HepG2 (cell line): ENCODE measurements around the gene COPS6. TPM values are rescaled to one million over a fixed set of nuclear protein-coding genes. Genes with fewer than 3 reads are reported as not detected.
A peak's percentile ranks its signal among the peaks of the same experiment; 100 is the strongest.

Experiments used
- ATAC-seq: fragments of 200-7000 bp; cut with Tn5 transposase; 3 replicates; pipeline ENCODE4 v1.9.1; 2020; ENCODE audit warnings: mild to moderate bottlenecking, moderate library complexity
- BruUV-seq: library from RNA; stranded (reverse); fragments of 400-500 nt; replicated peaks from 2 replicates; lab custom pipeline; 2021; lab: Mats Ljungman, UMichigan
- CTCF ChIA-PET: fragments of 300-600 bp; formaldehyde crosslinking; extraction: SDS; loops from one replicate; lab custom pipeline; 2021; ENCODE audit warnings: low total read pairs, inconsistent platforms, low intra/inter-chr PET ratio; lab: Yijun Ruan, JAX
- POLR2A ChIA-PET: fragments of 350-600 bp; sonication (Branson Sonifier 250); formaldehyde crosslinking; loops from one replicate; lab custom pipeline; 2020; ENCODE audit warnings: antibody characterized with exemption, inconsistent platforms; lab: Yijun Ruan, JAX
- DNase-seq: peaks from one replicate; pipeline ENCODE4 v3.0.0-alpha.2; 2015; ENCODE audit warnings: low spot score
- FAIRE-seq: peaks from 3 replicates; lab custom pipeline; 2011; peaks lifted over from hg19 to GRCh38; lab: Jason Lieb, UNC
- H2AFZ ChIP-seq: one replicate; pipeline ENCODE4 v1.6.1; 2011; ENCODE audit warnings: low read length, inconsistent platforms
- H3K27ac ChIP-seq: fragments of 300-600 bp; 3 replicates; pipeline ENCODE4 v1.8.0; 2011; ENCODE audit warnings: mixed run types, mild to moderate bottlenecking, mixed read lengths, low read length, inconsistent platforms; ENCODE audit not compliant: insufficient read depth; ENCODE audit errors: extremely low read length
- H3K27me3 ChIP-seq, 2 experiments: fragments of 200-600 bp in 1 of 2; 2 replicates in 1 of 2; 3 replicates in 1 of 2; pipeline versions ENCODE4 v1.6.0 to v1.8.0; 2011; ENCODE audit warnings: low read length in 2 of 2, mild to moderate bottlenecking in 2 of 2, moderate library complexity in 2 of 2, inconsistent platforms in 1 of 2; ENCODE audit not compliant: insufficient read depth in 2 of 2, control insufficient read depth in 1 of 2
- H3K36me3 ChIP-seq, 2 experiments: fragments of 200-600 bp in 1 of 2; replicated peaks in 1 of 2; 2 replicates in 1 of 2; 3 replicates in 1 of 2; pipeline versions ENCODE4 v1.5.1 to v1.8.0; 2011; ENCODE audit warnings: low read length in 2 of 2, inconsistent platforms in 1 of 2; ENCODE audit not compliant: insufficient read depth in 2 of 2, control insufficient read depth in 1 of 2
- H3K4me1 ChIP-seq: 2 replicates; pipeline ENCODE4 v1.5.1; 2012; ENCODE audit warnings: low read length, inconsistent platforms; ENCODE audit not compliant: insufficient read depth
- H3K4me2 ChIP-seq: 2 replicates; pipeline ENCODE4 v1.6.0; 2011; ENCODE audit warnings: low read depth, low read length, inconsistent platforms
- H3K4me3 ChIP-seq, 3 experiments: fragments of 200-600 bp in 1 of 3; sonication (generic), shearing (Covaris generic) in 1 of 3; replicated peaks in 1 of 3; 2 replicates each; pipeline ENCODE4 v1.5.1; 2011 to 2016; ENCODE audit warnings: low read length in 3 of 3, inconsistent platforms in 2 of 3, low read depth in 2 of 3, mild to moderate bottlenecking in 2 of 3, control low read depth in 1 of 3, mixed read lengths in 1 of 3; ENCODE audit not compliant: insufficient read depth in 1 of 3
- H3K79me2 ChIP-seq: one replicate; pipeline ENCODE4 v1.6.1; 2011; ENCODE audit warnings: low read length, inconsistent platforms; ENCODE audit not compliant: insufficient read depth
- H3K9ac ChIP-seq: 2 replicates; pipeline ENCODE4 v1.6.0; 2011; ENCODE audit warnings: mild to moderate bottlenecking, low read depth, low read length, inconsistent platforms; ENCODE audit not compliant: insufficient read depth
- H3K9me3 ChIP-seq: 2 replicates; pipeline ENCODE4 v1.5.1; 2012; ENCODE audit warnings: mild to moderate bottlenecking, low read length
- H4K20me1 ChIP-seq: 2 replicates; pipeline ENCODE4 v1.6.0; 2011; ENCODE audit warnings: inconsistent platforms, mild to moderate bottlenecking, low read length, moderate library complexity; ENCODE audit not compliant: insufficient read depth
- CEBPG ChIP-seq: IDR thresholded peaks from 2 replicates; pipeline ENCODE4 v1.6.1; 2016
- ERF ChIP-seq: IDR thresholded peaks from 2 replicates; pipeline ENCODE4 v1.6.1; 2018; ENCODE audit warnings: missing biosample characterization, missing genetic modification reagents
- FOXA3 ChIP-seq: IDR thresholded peaks from 2 replicates; pipeline ENCODE4 v1.6.1; 2016; ENCODE audit warnings: missing genetic modification reagents, missing compliant biosample characterization
- MTF2 ChIP-seq: sonication (generic); formaldehyde crosslinking; IDR thresholded peaks from 2 replicates; pipeline ENCODE4 v1.5.0; 2020; ENCODE audit warnings: missing genetic modification reagents, borderline replicate concordance
- RAD21 ChIP-seq: fragments of 450-650 bp; formaldehyde crosslinking; IDR thresholded peaks from 2 replicates; pipeline ENCODE4 v1.5.0; 2020; ENCODE audit warnings: mild to moderate bottlenecking
- REPIN1 ChIP-seq: sonication (generic); formaldehyde crosslinking; IDR thresholded peaks from 2 replicates; pipeline ENCODE4 v1.8.0; 2022; ENCODE audit warnings: missing genetic modification reagents, low read depth, mild to moderate bottlenecking, borderline replicate concordance
- RXRB ChIP-seq: IDR thresholded peaks from 2 replicates; pipeline ENCODE4 v1.6.1; 2016; ENCODE audit warnings: borderline replicate concordance, missing genetic modification reagents, missing compliant biosample characterization
- SAFB2 ChIP-seq: sonication (generic); formaldehyde crosslinking; IDR thresholded peaks from 2 replicates; pipeline ENCODE4 v1.5.1; 2020; ENCODE audit warnings: missing genetic modification reagents, low read depth, mild to moderate bottlenecking, borderline replicate concordance
- SMC3 ChIP-seq: IDR thresholded peaks from 2 replicates; pipeline ENCODE4 v1.6.1; 2011; ENCODE audit warnings: low read length, improper control_type of control experiment
- SOX13 ChIP-seq, 3 experiments: fragments of 450-650 bp in 1 of 3; sonication (generic) in 1 of 3; formaldehyde crosslinking in 1 of 3; IDR thresholded peaks in 2 of 3; conservative IDR thresholded peaks in 1 of 3; 2 replicates each; pipeline versions ENCODE4 v1.5.0 to v1.6.1; 2016 to 2020; ENCODE audit warnings: antibody characterized with exemption in 1 of 3, mild to moderate bottlenecking in 1 of 3, missing compliant biosample characterization in 1 of 3, missing genetic modification reagents in 1 of 3, moderate library complexity in 1 of 3
- STAG1 ChIP-seq: sonication (generic); formaldehyde crosslinking; IDR thresholded peaks from 2 replicates; pipeline ENCODE4 v1.4.0; 2020; ENCODE audit warnings: missing genetic modification reagents
- TEAD3 ChIP-seq: optimal IDR thresholded peaks from 2 replicates; pipeline ENCODE3; 2016; ENCODE audit warnings: borderline replicate concordance
- ZFX ChIP-seq: sonication (generic); formaldehyde crosslinking; IDR thresholded peaks from 2 replicates; pipeline ENCODE4 v1.4.0; 2020; ENCODE audit warnings: mild to moderate bottlenecking, low read depth, missing genetic modification reagents, moderate library complexity
- ZNF251 ChIP-seq: sonication (generic); formaldehyde crosslinking; IDR thresholded peaks from 2 replicates; pipeline ENCODE4 v1.9.0; 2021; ENCODE audit warnings: mild to moderate bottlenecking, missing genetic modification reagents
- ZSCAN9 ChIP-seq: IDR thresholded peaks from 2 replicates; pipeline ENCODE4 v1.6.1; 2016; ENCODE audit warnings: borderline replicate concordance
- WGBS: methylation state at CpG from one replicate; pipeline ENCODE4 v1.1.6; 2017; ENCODE audit warnings: low lambda C conversion rate; 5-methylcytosine and 5-hydroxymethylcytosine counted together
- in situ Hi-C: cut with HindIII; loops from 2 replicates; pipeline ENCODE4 v1.10.0; 2017; ENCODE audit warnings: low pct_unique_long_range_greater_than_20kb; ENCODE audit not compliant: extremely low pct_ligation_motif_present
- intact Hi-C: fragments of 100-400 bp; cut with micrococcal nuclease; formaldehyde crosslinking; loops from one replicate; pipeline ENCODE4 v1.10.0; 2022; ENCODE audit not compliant: unreplicated experiment
- polyA plus RNA-seq, 8 experiments: library from polyadenylated mRNA; depleted of rRNA in 3 of 8; stranded (reverse) in 7 of 8; unstranded in 1 of 8; fragments of >200 nt; fragmentation: Illumina TruSeq in 4 of 8; extraction: Trizol in 4 of 8; gene quantifications; 2 replicates each; pipeline versions ENCODE4 v1.2.1 to v1.2.3, GENCODE V29; 2011 to 2016; ENCODE audit warnings: low read depth in 4 of 8, missing spikeins in 1 of 8, mixed read lengths in 1 of 8; ENCODE audit not compliant: insufficient read depth in 1 of 8
- total RNA-seq, 5 experiments: library from RNA; depleted of rRNA; stranded (reverse); fragments of >200 nt; fragmentation: Illumina TruSeq; extraction: Trizol; gene quantifications; 2 replicates each; pipeline ENCODE4 v1.2.3, GENCODE V29; 2016; ENCODE audit warnings: low read depth in 1 of 5
- TF ChIP-seq, protein P1 (sequence below): IDR thresholded peaks from 2 replicates; pipeline ENCODE4 v1.6.1; 2012; ENCODE audit warnings: low read depth, low read length, improper control_type of control experiment
- TF ChIP-seq, protein P2 (sequence below): sonication (generic); formaldehyde crosslinking; IDR thresholded peaks from 2 replicates; pipeline ENCODE4 v1.5.0; 2020; ENCODE audit warnings: mild to moderate bottlenecking, missing genetic modification reagents, moderate library complexity
- TF ChIP-seq, protein P3 (sequence below): sonication (generic); formaldehyde crosslinking; IDR thresholded peaks from 2 replicates; pipeline ENCODE4 v1.4.0; 2020; ENCODE audit warnings: missing genetic modification reagents

Gene COPS6
- total and polyA plus RNA-seq, 2 of the 13 experiments (the other 11 are each of a cell fraction or from before 2014, with no cell fraction given) = 33.4 to 117 TPM

DNA sequence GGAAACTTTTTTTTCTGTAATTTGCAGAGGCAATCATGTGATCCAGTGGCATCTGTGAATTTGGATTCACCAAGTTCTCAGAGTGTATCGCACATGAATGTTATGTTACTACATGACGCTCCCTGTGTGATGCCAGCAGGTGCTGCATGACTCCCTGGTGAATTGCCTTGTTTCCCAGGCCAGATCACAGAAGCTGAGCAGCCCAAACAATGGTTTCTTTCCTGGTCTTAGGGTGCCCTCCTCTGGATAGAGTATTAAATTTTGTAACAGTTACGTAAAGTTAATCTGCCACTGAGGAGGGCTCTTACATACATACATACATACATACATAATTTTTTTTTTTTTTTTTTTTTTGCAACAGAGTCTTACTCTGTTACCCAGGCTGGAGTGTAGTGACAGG lies 35.6 kb upstream of the COPS6 start:
- Histone ChIP-seq H3K79me2 (peaks cover 6% of the 10 kb centered on the region), H3K4me2 (no peak overlapping the region), H3K9ac (no peak overlapping the region), H3K4me3 (no peak overlapping the region), H4K20me1 (no peaks in the 10 kb centered on the region), H3K4me1 (peaks cover 29% of the 10 kb centered on the region), H2AFZ (no peak overlapping the region), H3K27me3 (no peaks in the 10 kb centered on the region; a peak in 1 of 5 replicates), H3K36me3 (peaks cover 4 to 17% of the 10 kb centered on the region in 2 experiments; a peak in 4 of 5 replicates), H3K9me3 (no peaks in the 10 kb centered on the region), H3K27ac (no peak overlapping the region)
- ChIA-PET CTCF (interaction anchor here (1.0 to 3.3 kb wide), 4 partner anchors 57 to 140 kb away, joined by 3 to 33 read pairs (median 5); no protein-coding TSS in a partner anchor), POLR2A (interaction anchor here (0.7 to 1.3 kb wide), 9 partner anchors 10 to 540 kb away, joined by 3 to 11 read pairs (median 4); no protein-coding TSS in a partner anchor)
- intact Hi-C loops (loop anchor here (1.0 to 5.0 kb wide), 4 partner anchors 59 to 422 kb away; partner anchors contain the start of gene AZGP1), in situ Hi-C loops (loop anchor here (5.0 to 10.0 kb wide), 2 partner anchors 61 to 138 kb away; partner anchors contain the start of gene TRIM4)
- ATAC-seq (peak; percentile 74), FAIRE-seq (peak; percentile 75), DNase-seq (peak; percentile 81)
- no TSS peak for BruUV-seq
- WGBS = 83% methylated on average over 3 of the region's 3 CpGs
- TF ChIP-seq STAG1 (CRISPR knock-in tag) (peak; percentile 93), SAFB2 (CRISPR knock-in tag) (no peak), ERF (CRISPR knock-in tag) (0 out of 2 replicates have a peak, but pooled peaks have one; percentile 45), REPIN1 (CRISPR knock-in tag) (no peak), FOXA3 (CRISPR knock-in tag) (0 out of 2 replicates have a peak, but pooled peaks have one; percentile 28), ZFX (CRISPR knock-in tag) (peak; percentile 20; the same call in 1 of the 2 replicates), TEAD3 (CRISPR knock-in tag) (peak; percentile 19), MTF2 (CRISPR knock-in tag) (no peak), SOX13 (IDR thresholded peaks at IDR 0.05) (no peak), SOX13 (CRISPR knock-in tag; conservative IDR thresholded peaks at IDR 0.05 in 1 of 2, IDR thresholded peaks at IDR 0.05 in 1 of 2) (0 out of 4 replicates have a peak, but pooled peaks of 1 of the 2 experiments have one; percentile 4), SMC3 (peak; percentile 91), RAD21 (CRISPR knock-in tag) (peak; percentile 72), RXRB (CRISPR knock-in tag) (peak; percentile 34; the same call in 1 of the 2 replicates), ZNF251 (CRISPR knock-in tag) (no peak), ZSCAN9 (CRISPR knock-in tag) (no peak; the same call in 1 of the 2 replicates), CEBPG (CRISPR knock-in tag) (peak; percentile 62)
- TF ChIP-seq, protein P1, sequence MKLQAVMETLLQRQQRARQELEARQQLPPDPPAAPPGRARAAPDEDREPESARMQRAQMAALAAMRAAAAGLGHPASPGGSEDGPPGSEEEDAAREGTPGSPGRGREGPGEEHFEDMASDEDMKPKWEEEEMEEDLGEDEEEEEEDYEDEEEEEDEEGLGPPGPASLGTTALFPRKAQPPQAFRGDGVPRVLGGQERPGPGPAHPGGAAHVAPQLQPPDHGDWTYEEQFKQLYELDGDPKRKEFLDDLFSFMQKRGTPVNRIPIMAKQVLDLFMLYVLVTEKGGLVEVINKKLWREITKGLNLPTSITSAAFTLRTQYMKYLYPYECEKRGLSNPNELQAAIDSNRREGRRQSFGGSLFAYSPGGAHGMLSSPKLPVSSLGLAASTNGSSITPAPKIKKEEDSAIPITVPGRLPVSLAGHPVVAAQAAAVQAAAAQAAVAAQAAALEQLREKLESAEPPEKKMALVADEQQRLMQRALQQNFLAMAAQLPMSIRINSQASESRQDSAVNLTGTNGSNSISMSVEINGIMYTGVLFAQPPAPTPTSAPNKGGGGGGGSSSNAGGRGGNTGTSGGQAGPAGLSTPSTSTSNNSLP = 0 out of 2 replicates have a peak, but pooled peaks have one; percentile 28
- TF ChIP-seq, protein P2, sequence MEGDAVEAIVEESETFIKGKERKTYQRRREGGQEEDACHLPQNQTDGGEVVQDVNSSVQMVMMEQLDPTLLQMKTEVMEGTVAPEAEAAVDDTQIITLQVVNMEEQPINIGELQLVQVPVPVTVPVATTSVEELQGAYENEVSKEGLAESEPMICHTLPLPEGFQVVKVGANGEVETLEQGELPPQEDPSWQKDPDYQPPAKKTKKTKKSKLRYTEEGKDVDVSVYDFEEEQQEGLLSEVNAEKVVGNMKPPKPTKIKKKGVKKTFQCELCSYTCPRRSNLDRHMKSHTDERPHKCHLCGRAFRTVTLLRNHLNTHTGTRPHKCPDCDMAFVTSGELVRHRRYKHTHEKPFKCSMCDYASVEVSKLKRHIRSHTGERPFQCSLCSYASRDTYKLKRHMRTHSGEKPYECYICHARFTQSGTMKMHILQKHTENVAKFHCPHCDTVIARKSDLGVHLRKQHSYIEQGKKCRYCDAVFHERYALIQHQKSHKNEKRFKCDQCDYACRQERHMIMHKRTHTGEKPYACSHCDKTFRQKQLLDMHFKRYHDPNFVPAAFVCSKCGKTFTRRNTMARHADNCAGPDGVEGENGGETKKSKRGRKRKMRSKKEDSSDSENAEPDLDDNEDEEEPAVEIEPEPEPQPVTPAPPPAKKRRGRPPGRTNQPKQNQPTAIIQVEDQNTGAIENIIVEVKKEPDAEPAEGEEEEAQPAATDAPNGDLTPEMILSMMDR = peak; percentile 83
- TF ChIP-seq, protein P3, sequence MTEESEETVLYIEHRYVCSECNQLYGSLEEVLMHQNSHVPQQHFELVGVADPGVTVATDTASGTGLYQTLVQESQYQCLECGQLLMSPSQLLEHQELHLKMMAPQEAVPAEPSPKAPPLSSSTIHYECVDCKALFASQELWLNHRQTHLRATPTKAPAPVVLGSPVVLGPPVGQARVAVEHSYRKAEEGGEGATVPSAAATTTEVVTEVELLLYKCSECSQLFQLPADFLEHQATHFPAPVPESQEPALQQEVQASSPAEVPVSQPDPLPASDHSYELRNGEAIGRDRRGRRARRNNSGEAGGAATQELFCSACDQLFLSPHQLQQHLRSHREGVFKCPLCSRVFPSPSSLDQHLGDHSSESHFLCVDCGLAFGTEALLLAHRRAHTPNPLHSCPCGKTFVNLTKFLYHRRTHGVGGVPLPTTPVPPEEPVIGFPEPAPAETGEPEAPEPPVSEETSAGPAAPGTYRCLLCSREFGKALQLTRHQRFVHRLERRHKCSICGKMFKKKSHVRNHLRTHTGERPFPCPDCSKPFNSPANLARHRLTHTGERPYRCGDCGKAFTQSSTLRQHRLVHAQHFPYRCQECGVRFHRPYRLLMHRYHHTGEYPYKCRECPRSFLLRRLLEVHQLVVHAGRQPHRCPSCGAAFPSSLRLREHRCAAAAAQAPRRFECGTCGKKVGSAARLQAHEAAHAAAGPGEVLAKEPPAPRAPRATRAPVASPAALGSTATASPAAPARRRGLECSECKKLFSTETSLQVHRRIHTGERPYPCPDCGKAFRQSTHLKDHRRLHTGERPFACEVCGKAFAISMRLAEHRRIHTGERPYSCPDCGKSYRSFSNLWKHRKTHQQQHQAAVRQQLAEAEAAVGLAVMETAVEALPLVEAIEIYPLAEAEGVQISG (CRISPR knock-in tag) = peak; percentile 53; the same call in 1 of the 2 replicates
